B cell (primary cell): ENCODE results near the gene CENPF. TPM values are rescaled to one million over a fixed set of nuclear protein-coding genes. Genes with fewer than 3 reads are reported as not detected.

Experiments used
- ATAC-seq: fragments of 200-7000 bp; cut with Tn5 transposase; one replicate; pipeline ENCODE4 v1.10.0; 2021; ENCODE audit warnings: low read depth, mild to moderate bottlenecking, moderate number of reproducible peaks, moderate library complexity
- CTCF ChIA-PET: fragments of 350-600 bp; sonication (Branson Sonifier 250); formaldehyde crosslinking; loops from one replicate; lab custom pipeline; 2021; ENCODE audit warnings: antibody characterized with exemption, inconsistent platforms; lab: Charles Lee
- POLR2A ChIA-PET: fragments of 350-600 bp; sonication (Branson Sonifier 250); formaldehyde crosslinking; loops from one replicate; lab custom pipeline; 2021; ENCODE audit warnings: antibody characterized with exemption; lab: Charles Lee
- DNase-seq: peaks from one replicate; pipeline ENCODE4 v3.0.0; 2013
- H2AFZ ChIP-seq: 2 replicates; pipeline ENCODE4 v1.6.1; 2012; ENCODE audit warnings: mild to moderate bottlenecking, low read depth, low read length; ENCODE audit not compliant: insufficient read depth, poor library complexity, severe bottlenecking
- H3K27ac ChIP-seq, 2 donors: 1 replicate in 1 of 2; 2 replicates in 1 of 2; pipeline ENCODE4 v1.5.1; 2012 to 2013; ENCODE audit warnings: low read length in 2 of 2, mild to moderate bottlenecking in 2 of 2, moderate library complexity in 1 of 2
- H3K27me3 ChIP-seq, 4 experiments: fragments of 200-600 bp in 1 of 4; sonication (generic) in 1 of 4; replicated peaks in 1 of 4; 1 replicate in 2 of 4; 2 replicates in 2 of 4; pipeline versions ENCODE4 v1.6.1 to v1.7.0; 2013 to 2016; ENCODE audit warnings: low read length in 3 of 4, mild to moderate bottlenecking in 2 of 4, mixed read lengths in 1 of 4, moderate library complexity in 1 of 4; ENCODE audit not compliant: insufficient read depth in 4 of 4, control insufficient read depth in 3 of 4; ENCODE audit errors: control extremely low read depth in 1 of 4
- H3K36me3 ChIP-seq, 2 experiments: replicated peaks in 1 of 2; 1 replicate in 1 of 2; 2 replicates in 1 of 2; pipeline versions ENCODE4 v1.6.1 to v1.7.1; 2013; ENCODE audit warnings: low read length in 1 of 2; ENCODE audit not compliant: insufficient read depth in 2 of 2, control insufficient read depth in 1 of 2; ENCODE audit errors: control extremely low read depth in 1 of 2, extremely low read depth in 1 of 2
- H3K4me1 ChIP-seq, 2 donors: fragments of 200-600 bp in 1 of 2; sonication (generic) in 1 of 2; 1 replicate in 1 of 2; 2 replicates in 1 of 2; pipeline versions ENCODE4 v1.5.1 to v1.6.1; 2013 to 2017; ENCODE audit warnings: low read length in 2 of 2; ENCODE audit not compliant: control insufficient read depth in 2 of 2, insufficient read depth in 2 of 2
- H3K4me2 ChIP-seq: replicated peaks from 2 replicates; pipeline ENCODE3; 2012; ENCODE audit warnings: mild to moderate bottlenecking, low read depth, low read length; ENCODE audit not compliant: poor library complexity, severe bottlenecking
- H3K4me3 ChIP-seq, 5 experiments: fragments of 200-600 bp in 1 of 5; sonication (generic) in 1 of 5; 1 replicate in 3 of 5; 2 replicates in 2 of 5; pipeline versions ENCODE4 v1.5.1 to v1.7.0; 2011 to 2016; ENCODE audit warnings: low read length in 4 of 5, mild to moderate bottlenecking in 4 of 5, low read depth in 2 of 5, control low read depth in 1 of 5, moderate library complexity in 1 of 5; ENCODE audit not compliant: insufficient read depth in 1 of 5; ENCODE audit errors: control extremely low read depth in 1 of 5, extremely low read depth in 1 of 5
- H3K79me2 ChIP-seq: fragments of 200-600 bp; sonication (generic); one replicate; pipeline ENCODE4 v1.6.0; 2016; ENCODE audit warnings: low read length; ENCODE audit not compliant: control insufficient read depth, insufficient read depth
- H3K9ac ChIP-seq: fragments of 200-600 bp; sonication (generic); 2 replicates; pipeline ENCODE4 v1.6.1; 2017; ENCODE audit warnings: mild to moderate bottlenecking, low read length, moderate library complexity
- H3K9me3 ChIP-seq, 3 donors: one replicate each; pipeline versions ENCODE4 v1.6.1 to v1.7.1; 2013; ENCODE audit warnings: low read length in 2 of 3; ENCODE audit not compliant: control insufficient read depth in 2 of 3, insufficient read depth in 1 of 3; ENCODE audit errors: control extremely low read depth in 1 of 3
- H4K20me1 ChIP-seq: 2 replicates; pipeline ENCODE4 v1.6.0; 2012; ENCODE audit warnings: mild to moderate bottlenecking, low read length; ENCODE audit not compliant: insufficient read depth, control insufficient read depth, poor library complexity, severe bottlenecking
- H3K27ac Mint-ChIP-seq: one replicate; pipeline ENCODE4 v1.8.0; 2021; ENCODE audit warnings: mixed read lengths
- H3K27me3 Mint-ChIP-seq: one replicate; pipeline ENCODE4 v1.8.0; 2021; ENCODE audit warnings: mixed read lengths
- H3K4me1 Mint-ChIP-seq: one replicate; pipeline ENCODE4 v1.8.0; 2021; ENCODE audit warnings: mixed read lengths
- H3K4me3 Mint-ChIP-seq: one replicate; pipeline ENCODE4 v1.8.0; 2021; ENCODE audit warnings: mixed read lengths
- H3K9me3 Mint-ChIP-seq: one replicate; pipeline ENCODE4 v1.8.0; 2022; ENCODE audit warnings: mixed read lengths; ENCODE audit not compliant: insufficient read depth
- EZH2 ChIP-seq: IDR thresholded peaks from 2 replicates; pipeline ENCODE4 v1.6.1; 2012; ENCODE audit warnings: borderline replicate concordance, low read depth, mild to moderate bottlenecking, moderate library complexity, low read length; ENCODE audit not compliant: insufficient read depth, poor library complexity, severe bottlenecking
- WGBS: methylation state at CpG from one replicate; pipeline ENCODE4 v1.1.5; 2013; ENCODE audit warnings: missing lambda C conversion rate; ENCODE audit not compliant: insufficient coverage; 5-methylcytosine and 5-hydroxymethylcytosine counted together
- intact Hi-C: fragments of 100-400 bp; cut with micrococcal nuclease; formaldehyde crosslinking; loops from one replicate; pipeline ENCODE4 v1.10.0; 2022
- polyA plus RNA-seq: library from polyadenylated mRNA; depleted of rRNA; stranded (reverse); fragments of >200 nt; gene quantifications from 2 replicates; pipeline ENCODE4 v1.2.3, GENCODE V29; 2012
- total RNA-seq, 2 donors: library from RNA; stranded (reverse); fragments of 120-200 nt in 1 of 2; gene quantifications; 1 replicate in 1 of 2; 2 replicates in 1 of 2; pipeline versions ENCODE4 v1.2.3 to v1.2.4, GENCODE V29; 2013 to 2022
- TF ChIP-seq, protein P1 (sequence below): fragments of 200-600 bp; IDR thresholded peaks from one replicate; pipeline ENCODE4 v1.8.0; 2022; ENCODE audit warnings: antibody characterized with exemption, mild to moderate bottlenecking

Gene CENPF
- total and polyA plus RNA-seq, 2 donors (not counting 1 experiment from before 2014, with no cell fraction given) = 0.12 to 3.0 TPM

DNA sequence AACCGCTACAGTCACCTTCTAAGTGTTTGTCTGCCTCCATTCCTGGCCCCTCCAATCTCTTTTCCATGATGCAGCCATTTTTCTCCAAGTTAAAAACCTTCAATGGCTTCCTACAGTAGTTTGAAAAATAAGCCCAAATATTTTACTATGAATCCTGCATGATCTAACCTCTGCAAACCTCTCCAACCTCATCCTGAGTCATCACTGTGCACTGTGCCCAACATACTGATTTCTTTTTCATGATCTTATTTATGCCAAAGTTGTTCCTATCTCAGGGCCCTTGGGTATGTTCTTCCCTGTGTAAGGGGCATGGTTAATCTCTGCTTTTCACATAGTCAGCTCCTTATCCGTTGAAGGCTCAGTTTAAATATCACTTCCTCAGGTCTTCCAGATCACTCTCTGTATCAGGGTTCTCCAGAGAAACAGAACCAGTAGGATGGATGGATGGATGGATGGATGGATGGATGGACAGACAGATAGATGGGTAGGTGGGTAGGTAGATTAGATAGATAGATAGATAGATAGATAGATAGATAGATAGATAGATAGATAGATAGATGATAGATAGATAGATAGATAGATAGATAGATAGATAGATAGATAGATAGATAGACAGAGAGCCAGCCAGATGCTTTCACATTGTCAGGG is 33.5 kb upstream of the CENPF start:
- 100% methylated on average over 1 of the region's 2 CpGs for WGBS
- POLR2A ChIA-PET = no interaction called here

DNA sequence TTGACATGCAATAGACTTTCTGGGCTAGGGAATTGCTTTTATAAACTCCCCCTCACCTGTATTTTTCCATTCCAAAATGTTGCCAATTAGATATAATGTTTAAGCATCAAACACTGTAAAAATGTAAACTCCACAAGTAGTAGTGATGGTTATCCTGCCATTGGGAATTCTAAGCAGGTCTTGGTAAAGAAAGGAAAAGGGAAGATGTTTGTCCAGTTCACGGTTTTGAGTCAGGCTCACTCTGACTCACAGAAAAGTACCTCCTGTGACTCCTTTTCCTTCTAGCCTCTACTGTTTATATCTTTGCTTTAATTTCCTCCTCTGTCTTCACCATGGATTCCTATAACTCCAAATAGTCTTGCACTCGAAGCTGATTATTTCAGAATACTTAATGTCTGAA is 32.6 kb upstream of the CENPF start:
- H3K9me3 ChIP-seq = peaks cover 0 to 2% (median 0%) of the 10 kb centered on the region in 3 donors
- H3K27ac ChIP-seq = no peak overlapping the region
- no peak for TF ChIP-seq EZH2
- TF ChIP-seq, protein P1, sequence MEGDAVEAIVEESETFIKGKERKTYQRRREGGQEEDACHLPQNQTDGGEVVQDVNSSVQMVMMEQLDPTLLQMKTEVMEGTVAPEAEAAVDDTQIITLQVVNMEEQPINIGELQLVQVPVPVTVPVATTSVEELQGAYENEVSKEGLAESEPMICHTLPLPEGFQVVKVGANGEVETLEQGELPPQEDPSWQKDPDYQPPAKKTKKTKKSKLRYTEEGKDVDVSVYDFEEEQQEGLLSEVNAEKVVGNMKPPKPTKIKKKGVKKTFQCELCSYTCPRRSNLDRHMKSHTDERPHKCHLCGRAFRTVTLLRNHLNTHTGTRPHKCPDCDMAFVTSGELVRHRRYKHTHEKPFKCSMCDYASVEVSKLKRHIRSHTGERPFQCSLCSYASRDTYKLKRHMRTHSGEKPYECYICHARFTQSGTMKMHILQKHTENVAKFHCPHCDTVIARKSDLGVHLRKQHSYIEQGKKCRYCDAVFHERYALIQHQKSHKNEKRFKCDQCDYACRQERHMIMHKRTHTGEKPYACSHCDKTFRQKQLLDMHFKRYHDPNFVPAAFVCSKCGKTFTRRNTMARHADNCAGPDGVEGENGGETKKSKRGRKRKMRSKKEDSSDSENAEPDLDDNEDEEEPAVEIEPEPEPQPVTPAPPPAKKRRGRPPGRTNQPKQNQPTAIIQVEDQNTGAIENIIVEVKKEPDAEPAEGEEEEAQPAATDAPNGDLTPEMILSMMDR = no peak
- no peaks in the 10 kb centered on the region for H3K4me1 ChIP-seq
- ChIA-PET CTCF (interaction anchor here (0.6 kb wide), 1 partner anchor 1549 kb away, joined by 3 read pairs; no protein-coding TSS in a partner anchor), POLR2A (no interaction called here)
- no peaks in the 10 kb centered on the region for H4K20me1 ChIP-seq
- H3K27me3 ChIP-seq = no peaks in the 10 kb centered on the region
- intact Hi-C loops = no loop called here
- H3K27ac Mint-ChIP-seq = no peak overlapping the region
- H3K4me3 ChIP-seq = no peak overlapping the region
- WGBS = 80% methylated on average over 1 of the region's 2 CpGs
- no peak overlapping the region for H3K4me3 Mint-ChIP-seq
- no peak overlapping the region for H2AFZ ChIP-seq
- no peaks in the 10 kb centered on the region for H3K79me2 ChIP-seq
- ATAC-seq = no peak
- no peaks in the 10 kb centered on the region for H3K4me1 Mint-ChIP-seq
- H3K4me2 ChIP-seq = no peak overlapping the region
- peaks cover 7% of the 10 kb centered on the region for H3K27me3 Mint-ChIP-seq
- DNase-seq = no peak
- no peak overlapping the region for H3K9ac ChIP-seq
- no peaks in the 10 kb centered on the region for H3K9me3 Mint-ChIP-seq
- H3K36me3 ChIP-seq = no peaks in the 10 kb centered on the region

More for the DNA sequence above, 33.5 kb upstream of the CENPF start:
- no peak for ATAC-seq
- CTCF ChIA-PET = no interaction called here
- Histone ChIP-seq H3K4me2 (no peak overlapping the region), H4K20me1 (no peaks in the 10 kb centered on the region), H3K4me1 (no peaks in the 10 kb centered on the region), H3K27me3 (no peaks in the 10 kb centered on the region), H3K4me3 (no peak overlapping the region), H3K79me2 (no peaks in the 10 kb centered on the region), H3K9me3 (no peaks in the 10 kb centered on the region), H3K9ac (no peak overlapping the region), H3K36me3 (no peaks in the 10 kb centered on the region), H3K27ac (no peak overlapping the region), H2AFZ (no peak overlapping the region)
- H3K4me1 Mint-ChIP-seq = no peaks in the 10 kb centered on the region
- TF ChIP-seq EZH2 = no peak
- TF ChIP-seq, protein P1 = no peak
- intact Hi-C loops = no loop called here
- H3K9me3 Mint-ChIP-seq = no peaks in the 10 kb centered on the region
- H3K27ac Mint-ChIP-seq = no peak overlapping the region
- DNase-seq = no peak
- H3K4me3 Mint-ChIP-seq = no peak overlapping the region
- peaks cover 12% of the 10 kb centered on the region for H3K27me3 Mint-ChIP-seq
